HG02970 (cell line): ENCODE data around the gene MBNL2.

ENCODE experiments used
- ATAC-seq: cut with Tn5 transposase; IDR thresholded peaks from one replicate; pipeline ENCODE4 v1.9.1; 2021; ENCODE audit warnings: mild to moderate bottlenecking, moderate library complexity, moderate number of reproducible peaks; ENCODE audit not compliant: unreplicated experiment, low FRiP score

Gene MBNL2

DNA sequence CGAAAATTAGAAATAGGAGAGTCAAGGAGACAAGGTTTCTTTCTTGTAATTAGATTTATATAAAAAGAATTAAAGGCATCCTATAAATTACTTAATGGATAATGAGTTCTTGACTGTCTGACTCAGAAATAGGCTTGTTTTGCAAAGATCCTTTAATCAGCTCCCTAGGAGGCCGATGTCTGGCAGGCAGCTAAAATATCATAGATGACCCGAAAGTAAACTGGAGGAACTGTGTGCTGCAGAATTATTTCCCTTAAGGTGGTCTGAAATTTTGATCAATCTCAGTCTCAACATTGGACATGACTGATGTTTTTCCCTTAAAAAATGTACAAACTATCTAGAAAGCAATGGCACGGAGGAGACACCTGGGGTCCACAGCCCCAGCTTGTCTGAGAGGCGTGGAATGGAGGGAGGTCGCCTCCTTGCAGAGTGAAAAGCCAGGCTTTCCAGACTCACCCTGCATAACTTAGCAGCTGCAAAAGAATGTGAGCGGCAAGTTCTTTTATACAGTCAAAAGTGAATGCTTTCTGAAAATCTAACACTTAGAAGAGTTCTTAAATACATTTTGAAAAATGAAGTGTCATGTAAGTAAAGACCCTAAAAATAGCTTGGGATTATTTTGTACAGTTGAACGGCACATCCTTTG is 44.8 kb downstream of the MBNL2 start:
- ATAC-seq, result no peak

- no peak for ATAC-seq
Observed at GRCh38 chr13:97267418-97268059, 45.4 kb downstream of the MBNL2 start.

GRCh38 chr13:97268772-97269171 is 46.6 kb downstream of the MBNL2 start:
- no peak for ATAC-seq

DNA sequence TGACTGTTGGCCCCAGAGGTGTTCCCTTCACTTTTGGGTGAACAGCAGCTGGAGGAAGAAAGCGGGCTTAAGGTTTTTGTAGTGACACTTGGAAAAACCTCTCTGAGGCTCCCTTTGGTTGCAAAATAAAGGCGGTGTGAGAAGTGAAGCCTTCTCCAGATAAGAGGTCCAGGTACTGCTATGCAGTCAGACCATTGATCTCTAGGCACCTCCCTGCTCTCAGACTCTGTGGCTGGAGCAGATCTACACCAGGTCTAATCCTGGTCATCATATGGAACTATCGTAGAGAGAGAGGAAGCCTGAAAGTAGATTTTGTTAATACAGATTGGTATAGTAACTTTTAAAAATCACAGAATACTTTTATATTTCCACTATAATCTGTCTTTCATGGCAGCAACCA is 47.5 kb downstream of the MBNL2 start:
- ATAC-seq, result no peak

- no peak for ATAC-seq
Observed at GRCh38 chr13:97272526-97272925, 50.4 kb downstream of the MBNL2 start.

- ATAC-seq, result no peak
Observed at GRCh38 chr13:97273341-97273831, 51.3 kb downstream of the MBNL2 start.

GRCh38 chr13:97274829-97275649 is 52.9 kb downstream of the MBNL2 start:
- ATAC-seq, result no peak

- ATAC-seq, result no peak
Observed at GRCh38 chr13:97275776-97276501, 53.8 kb downstream of the MBNL2 start.

GRCh38 chr13:97276862-97277269 is 54.7 kb downstream of the MBNL2 start:
- no peak for ATAC-seq

- ATAC-seq, result no peak
Observed at GRCh38 chr13:97278435-97279411, 56.6 kb downstream of the MBNL2 start.

DNA sequence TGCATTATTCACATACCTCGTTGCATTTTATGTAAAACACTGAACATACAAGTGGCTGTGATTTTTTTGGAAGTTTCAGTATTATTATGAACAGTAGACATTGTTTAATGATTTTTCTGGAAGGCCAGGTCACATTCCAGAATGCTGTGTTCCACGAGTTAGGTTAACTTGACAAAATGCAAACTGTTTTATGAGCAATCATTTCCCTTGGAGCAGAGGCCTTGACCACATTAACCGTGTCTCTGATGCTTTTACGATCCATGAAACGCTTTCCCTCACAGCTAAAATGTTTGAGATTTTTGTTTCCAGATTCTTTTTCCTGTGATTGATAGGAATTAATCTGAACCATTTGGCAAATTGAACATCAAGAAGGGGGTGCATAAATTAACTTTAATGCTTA is 57.8 kb downstream of the MBNL2 start:
- ATAC-seq, result no peak

- ATAC-seq, result no peak
Observed at GRCh38 chr13:97280478-97280877, 58.3 kb downstream of the MBNL2 start.

- ATAC-seq, result no peak
Observed at GRCh38 chr13:97281028-97281427, 58.9 kb downstream of the MBNL2 start.

DNA sequence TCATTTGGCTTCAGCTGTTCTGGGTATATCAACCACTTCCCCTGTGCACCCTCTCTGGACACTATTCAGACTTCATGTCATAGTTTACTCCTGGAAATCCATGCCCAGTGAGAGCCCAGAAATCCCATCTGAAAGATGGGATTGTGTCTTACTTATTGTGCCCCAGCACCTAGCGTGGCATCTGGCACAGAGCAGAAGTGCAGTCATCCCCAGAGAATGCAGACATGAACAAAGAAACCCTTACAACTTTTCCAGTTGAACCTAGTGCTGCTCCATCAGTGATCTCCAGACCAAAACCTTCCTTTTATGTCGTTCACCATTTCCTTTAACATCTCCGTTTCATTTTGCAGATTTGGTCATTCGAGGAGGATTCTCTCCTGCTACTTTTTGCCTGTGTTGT is 60.6 kb downstream of the MBNL2 start:
- no peak for ATAC-seq

DNA sequence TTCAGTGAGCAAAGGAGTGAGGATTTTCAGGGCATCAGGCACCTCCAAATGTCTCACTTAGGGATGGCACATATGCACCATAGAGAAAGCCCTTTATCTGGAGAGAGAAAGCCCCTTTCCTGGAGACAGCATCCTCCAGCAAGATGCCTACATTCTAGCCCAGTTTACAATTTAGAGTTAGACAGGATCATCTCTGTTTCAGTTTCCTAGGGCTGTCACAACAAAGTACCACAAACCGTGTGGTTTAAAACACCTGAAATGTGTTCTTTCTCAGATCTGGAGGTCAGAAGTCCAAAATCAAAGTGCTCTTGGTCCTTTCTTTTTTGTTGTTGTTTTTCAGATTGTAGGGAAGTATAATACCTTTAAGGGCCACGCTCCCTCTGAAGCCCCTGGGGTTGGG is 61.8 kb downstream of the MBNL2 start:
- no peak for ATAC-seq

DNA sequence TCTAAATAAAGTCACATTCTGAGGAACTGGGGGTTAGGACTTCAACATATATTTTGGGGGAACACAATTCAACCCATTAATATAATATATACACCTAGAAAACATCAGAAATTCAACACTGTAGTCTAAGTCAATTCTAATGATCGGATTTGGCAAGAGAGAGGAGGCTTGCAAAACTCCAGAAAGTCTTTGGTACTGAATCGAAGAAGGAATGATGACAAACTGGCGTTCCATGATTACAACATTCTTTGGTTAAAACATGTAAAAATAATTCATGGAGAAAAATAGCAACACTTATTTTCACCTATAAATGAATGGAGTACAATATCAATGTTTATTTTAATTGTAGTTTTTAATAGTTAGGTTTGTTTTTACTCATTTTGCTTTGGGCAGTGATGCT is 62.4 kb downstream of the MBNL2 start:
- no peak for ATAC-seq

GRCh38 chr13:97285221-97285955 is 63.3 kb downstream of the MBNL2 start:
- ATAC-seq, result no peak

- no peak for ATAC-seq
Observed at GRCh38 chr13:97286317-97287046, 64.3 kb downstream of the MBNL2 start.
